NCI-H2081 treated with DMSO at 0.1 percent for 48 hours (cell line): Measurements from ENCODE around the gene SLC44A3.

ENCODE experiments used
- DNase-seq: peaks from one replicate; lab custom pipeline; 2025; lab: John Stamatoyannopoulos, UW

The SLC44A3 gene, protein sequence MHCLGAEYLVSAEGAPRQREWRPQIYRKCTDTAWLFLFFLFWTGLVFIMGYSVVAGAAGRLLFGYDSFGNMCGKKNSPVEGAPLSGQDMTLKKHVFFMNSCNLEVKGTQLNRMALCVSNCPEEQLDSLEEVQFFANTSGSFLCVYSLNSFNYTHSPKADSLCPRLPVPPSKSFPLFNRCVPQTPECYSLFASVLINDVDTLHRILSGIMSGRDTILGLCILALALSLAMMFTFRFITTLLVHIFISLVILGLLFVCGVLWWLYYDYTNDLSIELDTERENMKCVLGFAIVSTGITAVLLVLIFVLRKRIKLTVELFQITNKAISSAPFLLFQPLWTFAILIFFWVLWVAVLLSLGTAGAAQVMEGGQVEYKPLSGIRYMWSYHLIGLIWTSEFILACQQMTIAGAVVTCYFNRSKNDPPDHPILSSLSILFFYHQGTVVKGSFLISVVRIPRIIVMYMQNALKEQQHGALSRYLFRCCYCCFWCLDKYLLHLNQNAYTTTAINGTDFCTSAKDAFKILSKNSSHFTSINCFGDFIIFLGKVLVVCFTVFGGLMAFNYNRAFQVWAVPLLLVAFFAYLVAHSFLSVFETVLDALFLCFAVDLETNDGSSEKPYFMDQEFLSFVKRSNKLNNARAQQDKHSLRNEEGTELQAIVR

DNA sequence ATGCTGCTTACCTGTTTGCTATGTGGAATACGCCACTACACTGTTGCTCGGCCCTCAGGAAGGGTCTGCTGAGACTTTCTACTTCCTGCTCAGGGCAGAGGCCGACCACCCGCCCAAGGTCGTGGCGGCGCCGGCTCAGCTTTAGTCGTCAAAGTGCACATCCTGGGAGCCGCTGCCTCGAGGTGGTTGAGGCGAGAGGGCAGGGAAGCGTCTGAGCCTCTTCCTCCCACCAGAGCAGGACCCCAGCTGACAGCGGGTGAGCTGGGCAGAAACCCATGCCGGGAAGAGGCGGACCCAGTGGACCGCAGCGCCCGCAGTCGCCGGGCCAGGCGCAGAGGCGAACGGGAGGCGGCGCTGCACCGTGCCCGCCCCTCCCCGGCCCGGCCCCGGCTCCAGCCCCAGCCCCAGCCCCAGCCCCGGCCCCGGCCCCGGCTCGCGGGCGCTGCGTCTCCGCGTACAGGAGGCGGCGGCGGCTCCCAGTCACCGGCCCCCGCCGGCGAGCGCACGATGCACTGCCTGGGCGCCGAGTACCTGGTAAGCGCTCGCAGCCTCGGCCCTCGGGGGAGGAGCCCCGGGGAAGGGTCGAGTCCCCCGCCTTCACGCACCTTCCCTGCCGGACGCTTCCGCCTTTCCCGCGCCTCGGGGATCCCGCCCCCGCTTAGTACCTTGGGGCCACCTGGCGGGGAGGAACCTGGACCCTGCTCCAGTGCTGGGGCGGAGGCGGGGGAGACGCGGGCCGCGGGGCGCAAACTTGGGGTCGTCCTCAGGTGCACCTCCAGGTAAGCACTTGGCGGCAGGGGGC lies at the start of gene SLC44A3:
Gene SLC44A3, plus strand, starts transcription at position 413 of the 802 bp plus-strand sequence. Its CDS starts 95 bp downstream, at position 508.
- no peak for DNase-seq

DNA sequence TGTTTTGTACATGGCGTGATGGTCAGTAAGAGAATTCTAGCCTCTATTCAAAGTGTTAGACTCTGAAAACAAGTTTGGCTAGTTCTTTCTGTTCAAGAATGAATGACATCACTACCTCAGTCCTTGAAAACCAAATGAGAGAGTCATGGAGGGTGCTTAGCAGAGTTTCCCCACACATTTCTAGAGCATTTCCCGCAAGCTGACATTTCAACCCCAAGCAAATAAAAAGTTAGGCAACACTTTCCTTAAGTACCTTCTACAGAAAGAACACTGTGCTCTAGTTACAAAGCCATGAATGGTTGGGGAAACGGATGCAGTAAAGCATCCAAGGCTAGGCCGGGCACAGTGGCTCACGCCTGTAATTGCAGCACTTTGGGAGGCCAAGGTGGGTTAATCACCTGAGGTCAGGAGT lies 47.9 kb upstream of the SLC44A3 start:
- DNase-seq = no peak

DNA sequence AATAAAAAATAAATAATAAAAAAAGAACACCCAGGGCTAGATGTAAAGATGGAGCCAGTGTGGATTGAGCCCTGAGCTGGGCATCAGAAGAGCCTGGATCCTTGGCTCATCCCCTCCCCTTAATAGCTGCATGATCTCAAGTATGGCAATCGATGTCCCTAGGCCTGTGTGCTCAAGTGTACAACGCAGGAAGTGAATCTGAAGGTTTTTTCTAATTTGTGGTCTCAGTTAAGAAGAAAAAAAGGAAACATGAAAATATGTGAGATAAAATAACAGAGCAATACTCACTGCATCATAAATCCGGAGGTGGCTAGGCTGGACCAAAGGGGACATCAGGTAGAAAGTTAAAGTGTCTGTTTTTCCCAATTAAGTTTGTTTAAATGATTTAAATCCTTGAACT lies 47.3 kb upstream of the SLC44A3 start:
- DNase-seq = no peak

DNA sequence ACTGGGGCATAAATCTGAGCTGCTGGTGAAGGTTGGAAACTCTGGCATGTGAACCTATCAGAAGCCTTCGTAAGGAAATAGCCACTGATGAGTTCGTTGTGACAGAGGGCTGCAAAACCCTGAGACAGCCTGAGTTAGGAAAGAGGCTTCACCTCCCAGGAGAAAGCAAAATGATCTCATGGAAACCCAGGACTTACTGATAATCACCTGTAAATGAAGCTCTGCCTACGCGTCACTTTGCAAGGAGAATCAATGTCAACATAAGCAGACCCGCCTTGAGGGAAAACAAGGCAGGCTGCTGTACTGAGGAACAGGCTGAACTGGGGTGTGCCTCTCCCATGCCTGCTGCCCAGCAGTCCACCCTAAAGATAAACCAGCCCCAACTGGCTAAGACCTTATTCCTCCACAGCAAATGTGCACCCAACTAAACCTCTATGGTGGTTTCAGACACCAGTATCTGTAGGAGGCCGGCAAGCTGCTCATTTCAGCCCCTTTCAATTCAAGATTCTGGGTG lies 46.8 kb upstream of the SLC44A3 start:
- no peak for DNase-seq

DNA sequence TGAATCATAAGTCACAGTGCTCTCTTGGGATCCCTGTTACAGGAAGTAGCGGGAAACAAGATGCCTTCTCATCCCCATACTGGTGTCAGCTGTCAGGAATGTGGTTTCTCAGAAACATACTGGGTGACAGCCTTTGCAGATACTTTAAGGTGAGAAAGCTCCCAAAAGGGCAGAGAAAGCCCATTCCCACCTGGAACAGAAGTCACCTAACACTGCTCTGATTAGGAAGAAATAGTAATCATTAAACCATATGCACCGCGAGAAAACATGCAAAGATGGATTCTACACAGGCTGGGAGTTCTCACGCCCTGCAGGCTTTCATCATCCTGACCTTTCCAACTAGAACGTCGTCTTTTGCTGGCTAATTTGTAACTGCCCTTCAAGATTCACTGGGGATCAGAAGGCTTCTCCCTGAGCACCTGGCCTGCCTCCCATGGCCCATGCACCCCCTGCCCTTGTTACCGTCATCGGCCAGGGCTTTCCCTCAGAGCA lies 46.2 kb upstream of the SLC44A3 start:
- DNase-seq = no peak

DNA sequence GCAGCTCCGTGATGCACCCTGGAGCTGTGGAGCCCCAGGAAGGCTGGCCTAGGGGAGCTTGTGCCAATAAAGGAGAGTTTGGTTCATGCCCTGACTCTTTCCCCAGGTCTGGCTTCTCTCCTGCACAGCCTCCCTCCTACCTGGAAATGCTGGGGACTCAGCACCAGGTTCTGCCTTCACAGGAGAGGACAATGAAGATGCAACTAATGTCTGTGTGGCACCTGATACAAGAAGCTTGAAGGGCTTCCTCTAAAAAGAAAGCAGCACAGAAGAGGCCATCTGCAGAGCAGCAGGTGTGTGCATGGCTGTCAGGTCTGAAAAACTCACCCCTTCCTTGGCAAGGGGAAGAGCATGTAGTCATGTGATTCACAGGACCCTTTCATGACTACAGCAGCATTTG lies 43.7 kb upstream of the SLC44A3 start:
- DNase-seq = no peak

DNA sequence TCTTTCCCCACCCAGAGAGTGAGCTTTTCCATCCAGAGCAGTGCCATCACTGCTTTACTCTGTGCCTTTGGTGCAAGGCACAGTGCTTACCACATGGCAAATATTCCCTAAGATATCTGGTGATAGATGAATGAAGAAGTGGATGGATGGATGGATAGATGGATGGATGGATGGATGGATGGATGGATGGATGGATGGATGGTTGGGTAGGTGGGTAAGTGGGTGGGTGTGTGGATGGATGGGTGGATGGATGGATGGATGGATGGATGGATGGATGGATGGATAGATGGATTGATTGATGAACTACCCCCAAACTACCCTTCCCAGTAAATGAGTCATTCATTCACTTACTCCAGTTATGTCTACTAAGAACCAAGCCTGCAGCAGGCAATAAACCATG lies 42.9 kb upstream of the SLC44A3 start:
- DNase-seq = no peak

DNA sequence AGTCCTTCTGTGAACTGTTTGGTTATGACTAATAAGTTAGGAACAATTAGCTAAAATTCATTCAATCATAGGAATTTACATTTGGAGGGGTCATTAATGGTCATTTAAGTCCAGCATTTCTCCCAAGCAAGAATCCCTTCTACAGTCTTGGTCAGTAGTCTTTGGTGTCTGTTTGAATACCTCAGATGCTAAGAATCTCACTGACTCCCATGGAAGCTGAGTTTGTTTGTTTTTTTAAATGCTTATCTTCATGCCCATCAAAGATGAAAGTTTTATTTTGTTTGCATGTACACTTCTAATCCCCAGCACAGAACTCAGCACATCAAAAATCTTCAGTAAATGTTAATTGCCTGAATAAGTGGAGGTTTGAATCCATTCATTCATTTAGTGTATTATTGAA lies 41.3 kb upstream of the SLC44A3 start:
- DNase-seq = no peak

DNA sequence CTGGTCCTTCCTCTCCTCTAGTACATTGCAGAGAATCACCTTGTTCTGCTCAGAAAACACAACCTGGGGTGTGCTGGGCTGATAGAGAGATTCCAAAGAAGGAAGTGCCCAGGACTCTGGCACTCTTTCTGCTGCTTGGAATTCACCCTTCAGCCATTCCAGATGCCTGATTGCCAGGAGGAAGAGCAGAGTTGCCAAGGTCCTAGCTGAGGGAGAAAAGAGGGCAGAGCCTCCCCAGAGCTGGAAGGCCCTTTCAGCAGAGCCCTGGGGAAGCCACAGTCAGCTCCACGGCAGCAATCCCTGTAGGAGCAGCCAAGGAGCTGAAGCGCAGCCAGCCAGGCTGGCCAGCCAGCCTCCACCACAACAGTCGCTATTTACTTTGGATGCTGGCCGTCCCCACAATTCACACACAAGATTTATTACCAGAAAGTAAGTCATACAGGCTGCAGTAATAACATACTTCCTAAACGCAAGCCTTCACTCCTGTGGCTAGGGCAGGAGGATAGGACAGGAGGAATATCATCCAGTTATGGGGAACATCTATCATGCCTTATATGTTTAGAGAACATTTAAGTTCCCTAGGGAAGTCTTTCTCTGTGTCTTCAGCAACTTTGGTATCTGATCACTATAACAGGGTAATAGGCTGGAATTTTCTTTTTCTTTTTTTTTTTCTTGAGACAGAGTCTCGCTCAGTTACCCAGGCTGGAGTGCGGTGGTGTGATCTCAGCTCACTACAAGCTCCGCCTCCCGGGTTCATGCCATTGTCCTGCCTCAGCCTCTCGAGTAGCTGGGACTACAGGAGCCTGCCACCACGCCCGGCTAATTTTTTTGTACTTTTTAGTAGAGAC lies 36.6 kb upstream of the SLC44A3 start:
- DNase-seq = no peak

DNA sequence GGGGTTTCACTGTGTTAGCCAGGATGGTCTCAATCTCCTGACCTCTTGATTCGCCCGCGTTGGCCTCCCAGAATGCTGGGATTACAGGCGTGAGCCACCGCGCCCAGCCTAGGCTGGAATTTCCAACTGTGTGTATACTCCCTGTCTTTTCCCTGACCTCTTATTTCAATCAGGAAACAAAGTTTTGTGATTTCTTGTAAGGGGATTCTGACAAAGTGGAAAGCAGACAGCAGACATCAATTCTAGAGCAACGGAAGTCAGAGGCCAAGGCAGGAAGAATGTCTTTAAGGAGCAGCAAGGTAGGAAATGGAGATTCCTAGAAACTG lies 36.0 kb upstream of the SLC44A3 start:
- no peak for DNase-seq

DNA sequence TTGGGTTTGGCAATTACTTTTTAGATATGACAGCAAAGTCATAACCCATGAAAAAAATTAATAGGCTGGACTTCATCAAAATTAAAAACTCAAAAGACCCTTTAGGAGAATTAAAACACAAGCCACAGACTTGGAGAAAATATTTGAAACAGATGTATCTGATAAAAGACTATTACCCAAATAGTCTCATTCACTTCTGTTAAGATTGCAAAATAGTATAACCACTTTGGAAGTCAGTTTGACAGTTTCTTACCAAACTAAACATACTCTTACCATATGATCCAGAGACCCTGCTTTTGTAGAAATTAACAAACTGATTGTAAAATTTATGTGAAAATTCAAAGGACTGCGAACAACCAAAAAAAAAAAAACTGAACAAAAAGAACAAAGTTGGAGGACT lies 32.5 kb upstream of the SLC44A3 start:
- no peak for DNase-seq

DNA sequence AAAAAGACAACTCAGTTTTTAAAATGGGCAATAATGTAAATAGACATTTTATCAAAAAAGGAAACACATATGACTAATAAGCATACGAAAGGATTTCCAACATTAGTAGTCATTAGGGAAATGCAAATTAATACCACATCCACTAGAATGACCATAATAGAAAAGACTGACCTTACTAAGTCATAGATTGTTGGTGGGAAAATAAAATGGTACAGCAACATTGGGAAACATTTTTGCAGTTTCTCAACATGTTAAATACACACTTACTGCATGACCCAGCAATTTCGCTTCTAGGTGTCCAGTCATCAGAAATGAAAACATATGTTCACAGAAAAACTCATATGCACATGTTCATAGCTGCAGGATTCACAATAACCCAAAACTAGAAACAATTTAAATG lies 29.9 kb upstream of the SLC44A3 start:
- DNase-seq = no peak

DNA sequence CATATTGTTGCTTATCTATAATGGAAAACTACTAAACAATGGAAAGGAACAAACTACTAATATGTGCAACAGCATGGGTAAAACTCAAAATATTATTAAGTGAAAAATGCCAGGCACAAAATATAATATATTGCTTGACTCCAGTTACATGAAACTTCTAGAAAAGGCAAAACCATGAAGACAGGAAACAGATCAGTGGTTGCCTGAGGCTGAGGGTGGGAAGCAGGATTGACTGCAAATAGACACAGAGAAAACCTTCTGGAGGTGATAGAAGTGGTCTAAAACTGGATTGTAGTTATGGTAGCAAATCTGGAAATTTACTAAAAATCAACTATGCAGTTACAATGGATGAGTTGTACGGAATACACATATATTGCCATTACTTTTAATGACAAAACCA lies 29.5 kb upstream of the SLC44A3 start:
- DNase-seq = no peak

DNA sequence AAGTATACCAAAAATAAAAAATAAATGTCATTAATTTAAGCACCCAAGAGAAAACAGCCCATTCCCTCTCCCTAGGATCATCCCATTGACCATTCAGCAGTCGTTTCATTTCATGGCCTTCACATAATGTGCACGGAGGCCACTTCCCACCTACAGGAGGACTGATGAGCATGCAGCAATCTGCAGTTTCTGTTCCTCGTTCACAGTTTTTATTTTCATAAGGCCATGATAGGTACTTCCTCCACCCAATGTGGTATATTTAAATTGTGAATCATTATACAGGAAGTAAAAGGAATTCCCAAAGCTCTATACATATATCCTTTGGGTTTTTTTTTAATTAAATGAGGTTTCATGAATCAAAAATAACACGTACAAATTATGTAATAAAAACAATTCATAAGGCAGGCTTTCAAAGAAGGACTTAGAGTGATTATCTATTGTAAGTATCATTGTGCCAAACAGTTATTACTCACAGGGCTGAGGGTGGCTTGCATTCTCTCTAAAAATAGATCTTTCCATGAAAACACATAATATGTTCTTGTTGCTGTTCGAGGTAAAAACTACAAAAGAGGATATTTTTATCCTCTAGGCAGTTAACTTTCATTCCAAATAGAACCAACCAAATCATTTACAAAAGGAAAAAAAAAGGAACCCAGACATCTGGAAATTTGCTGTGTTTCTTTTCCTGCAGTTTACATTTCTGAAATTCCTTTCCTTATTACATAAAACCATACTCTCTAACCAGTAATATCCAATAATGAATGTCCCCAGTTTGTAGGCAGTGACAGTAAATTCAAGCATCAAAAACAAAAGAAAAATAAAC lies 27.5 kb upstream of the SLC44A3 start:
- DNase-seq = no peak

DNA sequence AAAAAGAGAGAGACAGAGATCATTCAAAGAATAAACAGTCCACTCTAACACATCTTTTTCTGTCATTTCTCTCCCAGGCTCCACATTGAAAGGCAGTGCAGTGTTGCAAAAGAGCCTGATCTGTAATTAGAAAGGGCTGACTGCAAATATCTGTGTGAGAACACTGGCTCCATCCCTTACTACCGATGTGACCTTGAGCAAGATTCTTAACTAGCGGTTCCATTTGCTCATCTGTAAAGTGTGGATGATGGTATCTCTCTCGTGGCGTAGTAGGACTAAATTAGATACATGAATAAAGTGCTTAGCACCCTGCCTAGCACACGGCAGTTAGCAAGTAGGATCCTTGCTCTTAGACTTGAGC lies 26.9 kb upstream of the SLC44A3 start:
- no peak for DNase-seq

DNA sequence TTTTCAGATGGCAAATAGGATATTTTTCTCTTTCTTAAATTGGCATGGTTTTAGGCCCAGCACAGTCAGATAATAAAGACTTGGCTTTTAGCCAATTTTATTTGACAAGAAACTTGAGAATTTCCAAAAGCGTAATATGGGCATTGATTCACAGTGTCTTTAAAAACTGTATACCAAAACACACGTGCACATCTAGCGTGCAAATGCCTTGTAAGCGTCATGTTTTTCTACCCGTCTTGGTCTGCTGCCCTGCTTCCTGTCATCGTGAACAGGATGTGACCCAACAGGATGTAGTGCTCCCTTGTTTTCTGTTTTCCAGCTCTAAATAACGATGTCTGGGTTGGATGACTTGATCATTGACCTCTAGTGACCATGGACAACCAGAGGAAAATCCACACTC lies 24.7 kb upstream of the SLC44A3 start:
- no peak for DNase-seq

DNA sequence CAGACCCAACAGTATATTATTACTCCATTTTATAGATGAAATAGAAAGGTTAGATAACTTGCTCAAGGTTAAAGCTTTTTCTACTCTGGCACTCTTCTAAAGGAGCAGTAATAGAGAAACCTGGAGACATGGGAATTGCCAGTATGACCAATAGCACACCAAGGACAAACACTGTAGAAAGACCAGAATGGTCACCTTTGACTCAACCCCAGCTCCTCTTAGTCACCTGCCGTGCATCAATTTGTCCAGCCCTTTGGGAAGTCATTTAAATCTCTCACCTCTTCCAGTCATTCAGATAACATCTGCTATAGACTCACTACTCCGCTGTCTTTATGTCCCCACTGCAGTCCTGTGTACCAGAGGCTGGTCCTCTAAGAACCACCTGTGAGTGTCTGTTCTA lies 23.9 kb upstream of the SLC44A3 start:
- DNase-seq = no peak

DNA sequence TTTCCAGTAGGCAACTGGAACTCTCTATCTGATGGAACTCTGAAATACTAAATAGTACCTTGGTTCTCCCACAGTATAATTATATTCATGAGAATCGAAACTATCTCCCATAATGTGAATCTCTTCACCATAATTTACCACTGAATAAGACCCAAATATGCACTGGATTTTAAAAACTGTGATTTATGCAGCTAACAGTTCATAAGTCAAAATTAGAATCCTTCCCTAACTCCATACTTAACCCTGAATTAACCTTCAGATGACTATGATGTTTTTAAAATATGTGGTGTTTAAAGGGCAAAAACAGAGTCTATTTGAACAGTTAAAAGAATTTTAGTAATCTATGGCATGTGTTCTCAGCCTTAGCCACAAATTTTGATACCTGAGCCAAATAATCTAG lies 22.9 kb upstream of the SLC44A3 start:
- no peak for DNase-seq

DNA sequence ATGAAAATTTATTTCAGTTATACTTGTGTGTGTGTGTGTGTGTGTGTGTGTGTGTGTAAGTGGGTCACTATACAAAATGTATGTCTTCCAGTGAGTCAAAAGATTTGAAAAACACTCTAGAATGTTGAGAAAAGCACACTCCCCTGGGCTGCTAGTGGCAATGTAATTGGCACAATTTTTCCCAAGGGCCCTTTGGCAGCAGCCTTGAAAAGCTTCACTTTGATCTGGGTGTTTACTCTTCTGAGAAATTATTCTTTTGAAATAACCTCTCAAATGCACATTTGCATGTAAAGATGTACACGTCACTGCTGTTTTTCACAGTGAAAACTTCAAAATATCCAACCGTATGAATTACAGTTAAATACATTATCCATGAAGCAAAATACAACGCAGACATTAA lies 22.1 kb upstream of the SLC44A3 start:
- DNase-seq = no peak

DNA sequence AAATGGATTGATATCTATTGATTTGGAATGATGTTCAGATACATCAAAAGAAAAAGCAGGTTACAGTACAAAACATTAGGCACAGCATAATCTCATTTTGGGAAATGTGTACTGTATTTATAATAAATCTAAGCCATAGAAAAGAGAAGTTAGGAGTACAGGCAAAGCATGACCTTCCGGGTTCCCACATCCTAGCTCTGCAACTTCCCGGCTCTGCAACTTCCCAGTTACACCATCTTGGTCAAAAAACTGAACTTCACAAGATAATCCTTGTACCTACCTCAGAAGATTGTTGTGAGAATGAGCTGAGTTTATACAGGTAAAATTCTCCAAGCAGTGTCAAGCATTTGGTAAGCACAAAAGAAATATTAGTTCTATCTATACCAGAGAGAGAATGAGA lies 21.7 kb upstream of the SLC44A3 start:
- DNase-seq = no peak

DNA sequence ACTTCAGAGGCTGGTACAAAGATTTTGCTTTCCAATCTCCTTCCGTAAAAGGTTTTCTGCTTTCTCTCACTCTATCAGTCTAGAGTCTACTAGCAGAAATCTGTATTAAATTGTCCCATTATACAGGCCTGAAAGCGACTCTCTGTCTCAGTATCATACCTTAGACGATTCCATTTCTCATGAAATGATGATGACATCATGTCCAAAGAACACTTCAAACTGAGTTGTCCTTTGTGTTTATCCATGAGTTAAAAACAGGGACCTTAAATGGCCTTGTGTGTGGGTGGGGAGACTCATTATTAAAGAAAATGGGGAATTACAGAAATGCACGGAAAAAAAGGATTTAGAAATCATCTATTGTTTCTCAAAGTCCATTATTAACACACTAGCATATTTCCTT lies 21.0 kb upstream of the SLC44A3 start:
- DNase-seq = no peak
